GM12801 (cell line): ENCODE measurements around the gene NLRP13.

ENCODE experiments used
- CTCF ChIP-seq: IDR thresholded peaks from one replicate; pipeline ENCODE4 v1.5.1; 2011; ENCODE audit warnings: control low read depth; ENCODE audit not compliant: insufficient read length; ENCODE audit errors: extremely low read depth

The NLRP13 gene

GRCh38 chr19:55931936-55932386, at the start of gene NLRP13:
NLRP13 (minus strand) TSS chr19:55932336; CDS start chr19:55932311, 25 bp downstream.
- TF ChIP-seq CTCF: no peak

DNA sequence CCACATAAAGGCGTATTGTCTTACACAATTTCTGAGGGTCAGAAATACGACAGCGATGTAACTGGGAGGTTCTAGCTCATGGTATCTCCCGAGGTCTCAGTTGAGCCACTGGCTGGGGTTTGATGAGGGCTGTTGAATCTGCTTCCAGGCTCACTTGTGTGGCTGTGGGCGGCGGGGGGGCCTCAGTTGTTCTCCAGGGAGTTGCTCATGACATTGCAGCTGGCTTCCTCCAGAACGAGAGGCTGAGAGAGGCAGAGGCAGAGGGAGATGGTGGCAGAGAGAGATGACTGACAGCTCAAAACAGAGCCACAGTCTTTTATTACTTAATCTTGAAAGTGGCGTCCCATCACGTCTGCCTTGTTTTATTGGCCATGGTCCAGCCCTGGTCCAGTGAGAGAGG, 48.3 kb upstream of the NLRP13 start:
- no peak for TF ChIP-seq CTCF

DNA sequence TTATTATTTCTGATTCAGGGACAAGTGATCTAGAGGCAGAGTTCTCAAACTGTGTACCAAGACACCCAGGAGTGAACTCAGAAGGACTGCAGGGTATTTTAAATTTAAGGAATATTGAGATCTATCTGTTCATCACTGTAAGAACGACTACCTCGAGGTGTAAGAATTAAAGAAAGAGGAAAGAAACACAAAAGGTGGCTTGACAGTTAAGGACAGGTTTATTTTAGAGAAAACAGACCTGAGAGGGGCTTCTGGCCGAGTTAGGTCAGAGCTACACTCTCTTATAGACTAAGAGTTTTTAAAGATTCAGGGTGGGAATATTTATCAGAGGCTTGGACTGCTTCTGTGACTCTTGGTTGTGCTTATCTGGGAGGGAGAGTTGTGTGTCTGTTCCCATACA, 41.8 kb upstream of the NLRP13 start:
- TF ChIP-seq CTCF: no peak

DNA sequence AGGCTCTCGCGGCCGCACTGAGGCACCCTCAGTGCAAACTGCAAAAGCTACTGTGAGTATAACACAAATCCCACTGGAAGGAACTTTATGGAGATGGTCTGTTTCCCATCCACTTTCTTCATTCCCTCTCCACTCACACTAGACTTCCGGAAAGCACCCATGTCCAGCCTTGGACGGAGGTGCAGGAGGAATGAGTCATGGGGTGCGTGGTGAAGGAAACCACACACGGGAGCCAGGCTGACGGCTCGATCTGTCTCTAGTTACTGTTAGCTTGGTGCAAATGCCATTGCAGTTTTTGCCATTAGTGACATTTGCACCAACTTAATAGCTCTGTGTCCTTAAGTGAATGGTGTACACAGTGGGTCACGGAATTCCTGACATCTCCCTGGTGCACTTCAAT, 30.1 kb upstream of the NLRP13 start:
- no peak for TF ChIP-seq CTCF

GRCh38 chr19:55959996-55960675, 28.0 kb upstream of the NLRP13 start:
- TF ChIP-seq CTCF: no peak

- no peak for TF ChIP-seq CTCF
Observed at GRCh38 chr19:55958356-55958755, 26.2 kb upstream of the NLRP13 start.

GRCh38 chr19:55956431-55956830, 24.3 kb upstream of the NLRP13 start:
- TF ChIP-seq CTCF: no peak
